ENCODE data around the gene C3orf49. TPM values are rescaled to one million over a fixed set of nuclear protein-coding genes. Genes with fewer than 3 reads are reported as not detected.

The C3orf49 gene
- total RNA-seq, 2 experiments from 2014 or later, result not detected

DNA sequence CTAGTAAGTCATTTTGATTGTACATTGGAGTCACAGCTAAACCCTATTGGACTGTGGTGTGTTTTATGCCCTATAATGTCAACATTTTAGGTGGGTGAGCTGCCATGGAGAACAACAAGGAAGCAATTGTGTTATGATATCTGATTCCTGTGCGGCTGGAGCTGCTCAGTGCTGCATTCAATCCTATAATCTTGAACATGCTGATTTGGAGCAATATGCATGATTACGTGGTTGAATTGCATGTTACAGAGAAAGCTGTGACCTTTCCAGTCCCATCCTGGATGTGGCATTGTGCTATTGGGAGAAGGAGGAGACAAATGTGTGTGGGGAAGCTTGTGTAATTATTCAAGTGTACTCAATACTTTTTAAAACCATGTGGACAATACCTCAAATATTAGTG lies 20.1 kb upstream of the C3orf49 start:
- intact Hi-C loops (cut with micrococcal nuclease; ENCODE audit: unreplicated experiment), result no loop called here
- no peaks in the 10 kb centered on the region for H4K20me1 ChIP-seq (ENCODE audit: insufficient read depth, low read length)
- no peaks in the 10 kb centered on the region for H3K9me3 ChIP-seq (ENCODE audit: low read length)
- ChIA-PET POLR2A (no interaction called here), CTCF (ENCODE audit: unreplicated experiment) (no interaction called here)
- no peak overlapping the region for H3K4me2 ChIP-seq (ENCODE audit: low read length)
- H2AFZ ChIP-seq (ENCODE audit: low read length), result no peak overlapping the region
- H3K79me2 ChIP-seq (ENCODE audit: insufficient read depth, low read depth, low read length), result no peaks in the 10 kb centered on the region
- no peaks in the 10 kb centered on the region for H3K36me3 ChIP-seq (ENCODE audit: insufficient read depth, low read length)
- no peaks in the 10 kb centered on the region for H3K4me1 ChIP-seq (ENCODE audit: insufficient read depth, low read length, poor library complexity, severe bottlenecking)
- no peaks in the 10 kb centered on the region for H3K9me2 ChIP-seq (ENCODE audit: insufficient read depth, low read length)
- DNase-seq (ENCODE audit: low spot score), result no peak
- no TSS peak for BruUV-seq (replicated peaks)
- H3K4me3 ChIP-seq (ENCODE audit: low read depth, low read length, poor library complexity, severe bottlenecking), result no peak overlapping the region
- H3K27ac ChIP-seq (ENCODE audit: low read depth, low read length, poor library complexity, severe bottlenecking), result no peak overlapping the region
- TF ChIP-seq CTCF (conservative IDR thresholded peaks at IDR 0.05; ENCODE audit: low read length), result no peak
- no peak for TF ChIP-seq EZH2phosphoT487 (IDR thresholded peaks at IDR 0.05; ENCODE audit: borderline replicate concordance, low read depth, low read length)

GRCh38 chr3:63800097-63800496 lies 19.0 kb upstream of the C3orf49 start:
- Histone ChIP-seq H3K9me3 (ENCODE audit: low read length) (no peaks in the 10 kb centered on the region), H3K79me2 (ENCODE audit: insufficient read depth, low read depth, low read length) (no peaks in the 10 kb centered on the region), H3K4me2 (ENCODE audit: low read length) (no peak overlapping the region), H3K9me2 (ENCODE audit: insufficient read depth, low read length) (no peaks in the 10 kb centered on the region), H3K4me1 (ENCODE audit: insufficient read depth, low read length, poor library complexity, severe bottlenecking) (no peaks in the 10 kb centered on the region), H4K20me1 (ENCODE audit: insufficient read depth, low read length) (no peaks in the 10 kb centered on the region), H3K36me3 (ENCODE audit: insufficient read depth, low read length) (no peaks in the 10 kb centered on the region), H3K27ac (ENCODE audit: low read depth, low read length, poor library complexity, severe bottlenecking) (no peak overlapping the region), H3K4me3 (ENCODE audit: low read depth, low read length, poor library complexity, severe bottlenecking) (no peak overlapping the region), H2AFZ (ENCODE audit: low read length) (no peak overlapping the region)
- ChIA-PET POLR2A (no interaction called here), CTCF (ENCODE audit: unreplicated experiment) (no interaction called here)
- no peak for DNase-seq (ENCODE audit: low spot score)
- no TSS peak for BruUV-seq (replicated peaks)
- intact Hi-C loops (cut with micrococcal nuclease; ENCODE audit: unreplicated experiment), result no loop called here
- no peak for TF ChIP-seq EZH2phosphoT487 (IDR thresholded peaks at IDR 0.05; ENCODE audit: borderline replicate concordance, low read depth, low read length)
- no peak for TF ChIP-seq CTCF (conservative IDR thresholded peaks at IDR 0.05; ENCODE audit: low read length)

DNA sequence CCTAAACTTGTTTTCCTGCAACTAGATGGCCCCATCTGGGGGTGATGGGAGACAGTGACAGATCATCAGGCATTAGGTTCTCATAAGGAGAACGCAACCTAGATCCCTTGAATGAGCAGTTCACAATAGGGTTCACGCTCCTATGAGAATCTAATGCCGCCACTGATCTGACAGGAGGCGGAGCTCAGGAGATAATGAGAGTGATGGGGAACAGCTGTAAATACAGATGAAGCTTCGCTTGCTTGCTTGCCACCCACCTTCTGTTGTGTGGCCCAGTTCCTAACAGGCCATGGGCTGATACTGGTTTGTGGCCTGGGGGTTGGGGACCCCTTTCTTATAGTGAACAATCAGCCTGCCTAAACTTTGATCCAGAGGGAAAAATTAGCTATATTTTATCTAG lies 15.2 kb upstream of the C3orf49 start:
- no peaks in the 10 kb centered on the region for H3K36me3 ChIP-seq (ENCODE audit: insufficient read depth, low read length)
- H4K20me1 ChIP-seq (ENCODE audit: insufficient read depth, low read length), result no peaks in the 10 kb centered on the region
- CTCF ChIA-PET (ENCODE audit: unreplicated experiment), result no interaction called here
- POLR2A ChIA-PET, result no interaction called here
- no peaks in the 10 kb centered on the region for H3K9me3 ChIP-seq (ENCODE audit: low read length)
- H3K9me2 ChIP-seq (ENCODE audit: insufficient read depth, low read length), result no peaks in the 10 kb centered on the region
- no peak for DNase-seq (ENCODE audit: low spot score)
- no peaks in the 10 kb centered on the region for H3K4me1 ChIP-seq (ENCODE audit: insufficient read depth, low read length, poor library complexity, severe bottlenecking)
- TF ChIP-seq CTCF (conservative IDR thresholded peaks at IDR 0.05; ENCODE audit: low read length) (no peak), EZH2phosphoT487 (IDR thresholded peaks at IDR 0.05; ENCODE audit: borderline replicate concordance, low read depth, low read length) (no peak)
- H2AFZ ChIP-seq (ENCODE audit: low read length), result no peak overlapping the region
- H3K4me3 ChIP-seq (ENCODE audit: low read depth, low read length, poor library complexity, severe bottlenecking), result no peak overlapping the region
- H3K27ac ChIP-seq (ENCODE audit: low read depth, low read length, poor library complexity, severe bottlenecking), result no peak overlapping the region
- BruUV-seq (replicated peaks), result no TSS peak
- intact Hi-C loops (cut with micrococcal nuclease; ENCODE audit: unreplicated experiment), result no loop called here
- H3K79me2 ChIP-seq (ENCODE audit: insufficient read depth, low read depth, low read length), result no peaks in the 10 kb centered on the region
- H3K4me2 ChIP-seq (ENCODE audit: low read length), result no peak overlapping the region
